ENCODE results near the gene SCYGR1. TPM values are rescaled to one million over a fixed set of nuclear protein-coding genes. Genes with fewer than 3 reads are reported as not detected.
"Not testable (repeated sequence)": the region's sequence is repeated elsewhere in the genome, so short reads cannot be mapped to it uniquely, and the experiment has no call there.

Gene SCYGR1
- polyA plus RNA-seq, 1 donor, result not detected

- DNase-seq, result no peak
Observed at GRCh38 chr2:227370791-227371312, 16.9 kb downstream of the SCYGR1 start.

GRCh38 chr2:227370092-227370491, 17.7 kb downstream of the SCYGR1 start:
- no peak for DNase-seq

GRCh38 chr2:227368574-227368973, 19.2 kb downstream of the SCYGR1 start:
- no peak for DNase-seq

GRCh38 chr2:227367427-227367795, 20.3 kb downstream of the SCYGR1 start:
- DNase-seq, result no peak

- no peak for DNase-seq
Observed at GRCh38 chr2:227366769-227367426, 20.9 kb downstream of the SCYGR1 start.

GRCh38 chr2:227365833-227366232, 21.9 kb downstream of the SCYGR1 start:
- DNase-seq, result no peak

GRCh38 chr2:227364585-227365263, 23.0 kb downstream of the SCYGR1 start:
- DNase-seq, result not testable (repeated sequence)

- no peak for DNase-seq
Observed at GRCh38 chr2:227363756-227364155, 24.0 kb downstream of the SCYGR1 start.

GRCh38 chr2:227360351-227360750, 27.4 kb downstream of the SCYGR1 start:
- DNase-seq, result no peak

- DNase-seq, result no peak
Observed at GRCh38 chr2:227351639-227352038, 36.1 kb downstream of the SCYGR1 start.

- DNase-seq, result no peak
Observed at GRCh38 chr2:227349989-227350612, 37.6 kb downstream of the SCYGR1 start.

- DNase-seq, result no peak
Observed at GRCh38 chr2:227348324-227348723, 39.4 kb downstream of the SCYGR1 start.

- peak; percentile 19 for DNase-seq
Observed at GRCh38 chr2:227347117-227347516, 40.6 kb downstream of the SCYGR1 start.

- DNase-seq, result no peak
Observed at GRCh38 chr2:227344231-227344630, 43.5 kb downstream of the SCYGR1 start.

- no peak for DNase-seq
Observed at GRCh38 chr2:227341553-227341952, 46.2 kb downstream of the SCYGR1 start.

- no peak for DNase-seq
Observed at GRCh38 chr2:227340106-227340505, 47.6 kb downstream of the SCYGR1 start.

GRCh38 chr2:227339098-227339599, 48.6 kb downstream of the SCYGR1 start:
- DNase-seq, result peak; percentile 14

Other genes starting within 250 kb of the SCYGR1 start
- 48.6 TPM for gene COL4A4, start 223.7 kb downstream of the SCYGR1 start, polyA plus RNA-seq (ENCODE audit: insufficient read length)
- gene COL4A3, start 223.3 kb downstream of the SCYGR1 start, polyA plus RNA-seq (ENCODE audit: insufficient read length), result 79.8 TPM
- 156 TPM for gene MFF, start 62.7 kb downstream of the SCYGR1 start, polyA plus RNA-seq (ENCODE audit: insufficient read length)
- gene TM4SF20, start 8.6 kb downstream of the SCYGR1 start, polyA plus RNA-seq (ENCODE audit: insufficient read length), result 0.27 TPM
- gene AGFG1, start 84.2 kb upstream of the SCYGR1 start, polyA plus RNA-seq (ENCODE audit: insufficient read length), result 83.1 TPM
- not detected for gene SCYGR2, start 210.9 kb upstream of the SCYGR1 start, polyA plus RNA-seq (ENCODE audit: insufficient read length)
- gene SCYGR3, start 226.9 kb upstream of the SCYGR1 start, polyA plus RNA-seq (ENCODE audit: insufficient read length), result not detected
- not detected for gene SCYGR4, start 229.5 kb upstream of the SCYGR1 start, polyA plus RNA-seq (ENCODE audit: insufficient read length)

Measured in left kidney (tissue), 2 donors.